Choroid plexus epithelial cell (primary cell): ENCODE results near the gene MYO5B.

Experiments used
- DNase-seq: peaks from one replicate; pipeline ENCODE4 v3.0.0-alpha.2; 2010; ENCODE audit warnings: low read depth
- H3K4me3 ChIP-seq: 2 replicates; pipeline ENCODE4 v1.5.1; 2011; ENCODE audit warnings: low read depth, mild to moderate bottlenecking, control low read depth, low read length, moderate library complexity
- CTCF ChIP-seq: conservative IDR thresholded peaks from 2 replicates; pipeline ENCODE4 v1.5.1; 2011; ENCODE audit warnings: low read depth, mild to moderate bottlenecking, control low read depth, inconsistent platforms, low read length, moderate library complexity

Gene MYO5B

GRCh38 chr18:49924293-49924983, 270.5 kb downstream of the MYO5B start:
- no peak overlapping the region for H3K4me3 ChIP-seq
- no peak for TF ChIP-seq CTCF
- DNase-seq: no peak

- TF ChIP-seq CTCF: no peak
Measured at GRCh38 chr18:49922228-49922627, 272.7 kb downstream of the MYO5B start.

DNA sequence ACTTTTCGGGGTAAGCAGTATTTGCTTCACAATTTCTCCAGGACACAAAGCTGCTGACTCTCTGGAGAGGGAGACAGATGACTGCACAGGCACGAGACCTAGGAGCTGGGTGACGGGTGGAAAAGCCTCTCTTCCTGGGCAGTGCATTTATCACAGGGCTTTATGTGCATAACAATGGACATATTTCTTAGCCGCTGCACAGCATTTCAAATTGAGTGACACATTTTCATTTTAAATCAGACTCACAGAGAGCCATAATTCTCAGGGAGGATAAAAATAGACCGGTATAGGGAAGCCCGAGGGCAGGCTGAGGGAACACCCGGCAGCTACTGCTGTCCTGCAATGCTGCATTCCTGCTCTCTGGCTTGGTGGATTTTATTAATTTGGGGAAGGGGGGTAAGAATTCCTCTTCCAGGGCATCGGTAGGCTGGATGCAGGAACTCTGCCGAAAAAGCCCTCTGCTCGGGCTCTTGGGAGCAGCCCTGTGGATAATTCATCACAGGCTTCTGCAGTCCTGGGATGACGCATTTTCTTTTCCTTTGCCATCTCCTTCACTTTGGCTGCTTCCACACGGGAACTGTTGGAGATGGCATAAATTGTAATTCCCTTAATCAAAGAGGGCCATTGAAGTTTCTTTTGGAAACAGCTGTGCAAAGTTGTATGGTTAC, 273.5 kb downstream of the MYO5B start:
- TF ChIP-seq CTCF: no peak
- no peak for DNase-seq
- H3K4me3 ChIP-seq: no peak overlapping the region

More at GRCh38 chr18:49922228-49922627, 272.7 kb downstream of the MYO5B start:
- no peak overlapping the region for H3K4me3 ChIP-seq
- DNase-seq: no peak

GRCh38 chr18:49920731-49921130, 274.2 kb downstream of the MYO5B start:
- DNase-seq: peak; percentile 20

DNA sequence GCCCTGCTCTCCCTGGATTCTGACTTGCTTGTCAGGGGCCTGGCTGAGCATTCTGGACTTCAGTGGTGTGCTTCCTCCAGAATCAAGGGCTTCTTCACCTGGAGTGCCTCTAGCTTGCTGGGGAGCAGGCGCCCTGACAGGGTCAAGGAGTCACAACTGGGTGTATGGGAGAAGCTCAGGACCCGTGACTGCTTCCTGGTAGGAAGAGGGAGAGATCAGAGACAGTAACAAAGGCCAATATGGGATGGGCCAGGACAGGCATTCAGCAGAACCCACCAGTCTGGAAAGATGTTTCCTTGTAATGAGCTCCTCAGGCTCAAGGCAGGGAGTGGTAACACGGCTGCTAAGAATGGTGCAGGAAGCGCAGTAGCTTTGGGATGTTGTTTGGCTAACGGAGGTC, 277.2 kb downstream of the MYO5B start:
- DNase-seq: no peak
- no peak overlapping the region for H3K4me3 ChIP-seq
- no peak for TF ChIP-seq CTCF

More at GRCh38 chr18:49920731-49921130, 274.2 kb downstream of the MYO5B start:
- no peak overlapping the region for H3K4me3 ChIP-seq
- TF ChIP-seq CTCF: no peak

DNA sequence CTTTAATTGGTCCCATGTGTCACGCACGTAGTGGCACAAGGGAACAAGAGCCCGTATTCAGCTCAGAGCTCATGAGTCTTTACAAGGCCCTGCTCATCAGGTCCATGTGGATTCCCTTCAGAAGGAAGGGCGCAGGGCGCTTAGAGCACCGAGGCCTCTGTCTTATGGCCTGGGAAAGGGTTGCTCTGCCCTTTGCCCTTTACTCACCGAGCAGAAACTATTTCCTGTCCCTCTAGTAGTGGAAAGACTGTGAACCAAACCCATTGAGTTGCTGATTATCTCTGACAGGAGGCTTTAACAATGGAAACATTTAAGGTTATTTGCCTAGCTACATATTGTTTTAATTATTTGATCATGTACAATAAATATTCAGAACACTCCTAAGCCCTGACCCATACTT, 279.6 kb downstream of the MYO5B start:
- H3K4me3 ChIP-seq: no peak overlapping the region
- no peak for DNase-seq
- no peak for TF ChIP-seq CTCF

- TF ChIP-seq CTCF: no peak
Measured at GRCh38 chr18:49913221-49913620, 281.7 kb downstream of the MYO5B start.

More at GRCh38 chr18:49913221-49913620, 281.7 kb downstream of the MYO5B start:
- no peak overlapping the region for H3K4me3 ChIP-seq
- DNase-seq: no peak
